HAP-1 (cell line): ENCODE data around the gene TRIP13.

Source experiments
- DNase-seq, 2 experiments: peaks; one replicate each; pipeline ENCODE4 v3.0.0-alpha.2; 2016 to 2020; ENCODE audit warnings: low spot score in 2 of 2
- H3K27me3 ChIP-seq: fragments of 250-450 bp; sonication (Bioruptor Pico); 2 replicates; pipeline ENCODE4 v1.5.1; 2020; ENCODE audit warnings: low read depth, mild to moderate bottlenecking, moderate library complexity
- H3K36me3 ChIP-seq: fragments of 250-450 bp; sonication (Bioruptor Pico); replicated peaks from 2 replicates; pipeline ENCODE4 v1.5.1; 2020; ENCODE audit warnings: mild to moderate bottlenecking
- H3K4me1 ChIP-seq: fragments of 250-450 bp; sonication (Bioruptor Pico); 2 replicates; pipeline ENCODE4 v1.5.1; 2020; ENCODE audit warnings: mild to moderate bottlenecking
- H3K4me3 ChIP-seq: fragments of 250-450 bp; sonication (Bioruptor Pico); 2 replicates; pipeline ENCODE4 v1.5.1; 2020; ENCODE audit warnings: mild to moderate bottlenecking, moderate library complexity
- H3K9me3 ChIP-seq: fragments of 250-450 bp; sonication (Bioruptor Pico); 2 replicates; pipeline ENCODE4 v1.5.1; 2020; ENCODE audit warnings: mild to moderate bottlenecking, moderate library complexity
- in situ Hi-C: fragments of 300-500 bp; cut with MboI; formaldehyde crosslinking; loops from 3 replicates; pipeline ENCODE4 v1.14.3; 2020; ENCODE audit warnings: low sequenced_read_pairs, inconsistent platforms, mixed read lengths

The TRIP13 gene

GRCh38 chr5:886036-886435 lies 6.6 kb upstream of the TRIP13 start:
- Histone ChIP-seq H3K4me3 (no peak overlapping the region), H3K36me3 (peaks cover 96% of the 10 kb centered on the region), H3K27me3 (no peaks in the 10 kb centered on the region), H3K4me1 (peaks cover 2% of the 10 kb centered on the region; the same call in 1 of the 2 replicates), H3K9me3 (no peaks in the 10 kb centered on the region)
- DNase-seq, result no peak
- in situ Hi-C loops, result no loop called here

DNA sequence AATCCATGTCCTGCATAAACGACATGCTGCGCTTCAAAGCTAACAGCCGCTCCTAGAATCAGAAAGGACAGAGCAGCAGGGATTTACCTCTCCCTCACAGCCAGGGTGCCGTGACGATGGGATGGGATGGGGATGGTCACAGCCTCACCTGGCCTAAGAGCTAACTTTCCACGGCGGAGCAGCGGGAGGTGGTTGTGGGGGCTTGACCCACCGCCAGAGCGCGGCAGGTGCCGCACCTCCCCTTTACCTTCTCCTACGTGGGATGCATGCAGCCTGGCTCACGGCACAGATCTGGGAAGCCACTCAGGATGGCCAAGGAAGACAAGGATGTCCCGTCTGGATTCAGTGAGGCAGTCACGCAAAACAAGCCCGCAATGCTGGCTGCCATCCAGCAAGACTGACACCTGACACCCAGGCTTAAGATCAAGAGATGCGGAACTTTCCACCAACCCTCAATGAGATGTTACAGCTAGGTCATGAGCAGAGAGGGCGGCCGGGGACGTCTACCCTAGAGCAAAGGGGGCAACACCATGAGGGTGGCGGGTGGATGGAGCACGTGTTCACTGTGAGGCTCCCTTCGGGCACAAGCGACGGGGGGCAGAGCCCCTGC lies 5.9 kb upstream of the TRIP13 start:
- no peaks in the 10 kb centered on the region for H3K9me3 ChIP-seq
- H3K4me3 ChIP-seq, result no peak overlapping the region
- no peak for DNase-seq
- in situ Hi-C loops, result no loop called here
- H3K4me1 ChIP-seq, result peaks cover 2% of the 10 kb centered on the region; the same call in 1 of the 2 replicates
- no peaks in the 10 kb centered on the region for H3K27me3 ChIP-seq
- H3K36me3 ChIP-seq, result peaks cover 91% of the 10 kb centered on the region

GRCh38 chr5:887947-888637 lies 4.6 kb upstream of the TRIP13 start:
- in situ Hi-C loops, result no loop called here
- Histone ChIP-seq H3K9me3 (no peaks in the 10 kb centered on the region), H3K36me3 (peaks cover 83% of the 10 kb centered on the region)

DNA sequence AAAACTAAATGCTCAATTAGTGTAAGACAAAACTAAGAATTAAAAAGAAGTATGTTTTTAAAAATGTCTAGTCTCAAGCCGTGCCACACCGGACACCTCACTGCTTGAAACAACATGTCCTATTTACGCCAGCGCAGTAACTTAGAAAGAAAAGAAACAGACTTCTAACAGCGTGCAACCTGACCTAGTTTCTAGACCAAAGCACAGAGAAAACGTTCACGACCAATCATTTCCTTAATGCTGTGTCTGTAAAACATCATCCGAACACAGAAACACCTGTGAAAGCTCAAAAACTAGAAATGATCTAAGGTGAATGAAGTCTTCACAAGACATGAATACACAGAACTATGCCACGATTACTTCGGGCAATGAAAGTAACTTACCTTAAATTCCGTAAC lies 4.0 kb upstream of the TRIP13 start:
- peaks cover 81% of the 10 kb centered on the region for H3K36me3 ChIP-seq
- in situ Hi-C loops, result no loop called here
- no peaks in the 10 kb centered on the region for H3K27me3 ChIP-seq
- no peaks in the 10 kb centered on the region for H3K9me3 ChIP-seq
- no peak overlapping the region for H3K4me3 ChIP-seq
- no peak for DNase-seq
- peaks cover 2% of the 10 kb centered on the region; the same call in 1 of the 2 replicates for H3K4me1 ChIP-seq

More at GRCh38 chr5:887947-888637, 4.6 kb upstream of the TRIP13 start:
- no peak for DNase-seq
- Histone ChIP-seq H3K27me3 (no peaks in the 10 kb centered on the region), H3K4me1 (peaks cover 2% of the 10 kb centered on the region; the same call in 1 of the 2 replicates), H3K4me3 (no peak overlapping the region)

GRCh38 chr5:889075-889710 lies 3.5 kb upstream of the TRIP13 start:
- DNase-seq, result no peak
- H3K4me3 ChIP-seq, result no peak overlapping the region
- no peaks in the 10 kb centered on the region for H3K27me3 ChIP-seq
- in situ Hi-C loops, result no loop called here
- H3K9me3 ChIP-seq, result no peaks in the 10 kb centered on the region
- H3K36me3 ChIP-seq, result peaks cover 81% of the 10 kb centered on the region
- H3K4me1 ChIP-seq, result peaks cover 7% of the 10 kb centered on the region

DNA sequence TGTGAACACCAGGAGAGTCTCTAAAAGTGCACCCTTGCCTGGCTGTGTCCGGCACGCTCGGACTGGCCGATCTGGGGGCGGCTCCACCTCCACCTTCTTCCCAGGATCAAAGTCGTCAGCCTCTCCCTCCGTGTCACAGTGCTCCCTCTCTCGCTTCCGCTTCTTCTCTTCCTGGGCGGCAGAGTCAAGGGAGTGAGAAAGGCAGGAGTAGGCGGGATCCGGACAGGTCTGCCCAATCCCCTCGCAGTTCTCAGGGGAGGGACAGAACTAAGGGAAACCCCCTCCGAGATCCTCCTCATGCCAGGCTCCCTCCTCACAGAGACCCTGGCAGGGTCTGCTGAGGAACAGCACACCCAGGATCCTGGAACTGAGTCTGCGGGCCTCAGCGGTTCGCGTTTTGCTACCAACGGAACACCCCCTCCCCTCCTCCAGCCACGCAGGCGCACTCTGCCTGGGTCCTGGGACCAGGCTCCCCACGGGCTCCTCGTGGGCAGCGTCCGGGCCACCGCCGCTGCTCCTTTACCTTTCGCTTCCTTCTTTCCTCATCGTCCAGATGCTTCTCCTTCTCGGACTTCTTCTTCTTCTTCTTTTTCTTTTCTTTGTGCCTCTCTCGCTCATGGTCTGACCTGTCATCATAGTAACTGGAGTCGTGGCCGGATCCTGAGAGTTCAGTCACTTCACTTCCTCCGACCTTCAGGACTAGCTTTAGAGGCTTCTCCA lies 1.4 kb upstream of the TRIP13 start:
- Histone ChIP-seq H3K4me3 (peak overlapping the region; percentile 80), H3K27me3 (no peaks in the 10 kb centered on the region), H3K36me3 (peaks cover 81% of the 10 kb centered on the region), H3K9me3 (no peaks in the 10 kb centered on the region), H3K4me1 (peaks cover 7% of the 10 kb centered on the region)
- DNase-seq, result peak; percentile 76 to 82
- in situ Hi-C loops, result loop anchor here (10.0 kb wide), 1 partner anchor 216 kb away; no protein-coding TSS in a partner anchor

- DNase-seq, result peak; percentile 4 to 25
- in situ Hi-C loops, result loop anchor here (10.0 kb wide), 1 partner anchor 217 kb away; no protein-coding TSS in a partner anchor
- no peaks in the 10 kb centered on the region for H3K27me3 ChIP-seq
- H3K9me3 ChIP-seq, result no peaks in the 10 kb centered on the region
- H3K4me1 ChIP-seq, result peaks cover 7% of the 10 kb centered on the region
- H3K36me3 ChIP-seq, result peaks cover 81% of the 10 kb centered on the region
- peak overlapping the region; percentile 80 for H3K4me3 ChIP-seq
Observed at GRCh38 chr5:891837-892393, 769 bp upstream of the TRIP13 start.

GRCh38 chr5:893137-893506 lies 438 bp downstream of the TRIP13 start:
- DNase-seq, result peak in 1 of 2 experiments; percentile 20
- Histone ChIP-seq H3K27me3 (no peaks in the 10 kb centered on the region), H3K36me3 (peaks cover 69% of the 10 kb centered on the region), H3K4me3 (peak overlapping the region; percentile 80), H3K4me1 (peaks cover 7% of the 10 kb centered on the region), H3K9me3 (no peaks in the 10 kb centered on the region)
- in situ Hi-C loops, result loop anchor here (10.0 kb wide), 1 partner anchor 218 kb away; no protein-coding TSS in a partner anchor

DNA sequence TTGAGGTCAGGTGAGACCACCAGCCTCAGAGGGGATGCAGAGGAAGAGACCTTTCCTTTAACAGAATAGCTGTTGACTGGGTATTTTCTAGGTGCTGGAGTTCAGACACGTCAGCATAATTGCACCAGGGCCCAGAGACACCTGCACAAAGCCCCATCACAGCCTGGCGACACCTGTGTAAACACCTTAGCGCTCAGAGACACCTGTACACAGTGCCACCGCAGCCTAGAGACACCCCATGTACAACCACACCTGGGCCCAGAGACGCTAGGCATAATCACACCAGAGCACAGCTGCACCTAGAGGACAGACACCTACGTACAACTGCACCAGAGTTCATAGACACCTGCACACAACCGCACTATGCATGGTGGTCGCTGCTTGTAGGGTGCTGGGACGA lies 1.0 kb downstream of the TRIP13 start:
- Histone ChIP-seq H3K36me3 (peaks cover 63% of the 10 kb centered on the region), H3K4me3 (peak overlapping the region; percentile 80), H3K9me3 (no peaks in the 10 kb centered on the region), H3K4me1 (peaks cover 7% of the 10 kb centered on the region), H3K27me3 (no peaks in the 10 kb centered on the region)
- no peak for DNase-seq
- in situ Hi-C loops, result loop anchor here (10.0 kb wide), 1 partner anchor 219 kb away; no protein-coding TSS in a partner anchor

DNA sequence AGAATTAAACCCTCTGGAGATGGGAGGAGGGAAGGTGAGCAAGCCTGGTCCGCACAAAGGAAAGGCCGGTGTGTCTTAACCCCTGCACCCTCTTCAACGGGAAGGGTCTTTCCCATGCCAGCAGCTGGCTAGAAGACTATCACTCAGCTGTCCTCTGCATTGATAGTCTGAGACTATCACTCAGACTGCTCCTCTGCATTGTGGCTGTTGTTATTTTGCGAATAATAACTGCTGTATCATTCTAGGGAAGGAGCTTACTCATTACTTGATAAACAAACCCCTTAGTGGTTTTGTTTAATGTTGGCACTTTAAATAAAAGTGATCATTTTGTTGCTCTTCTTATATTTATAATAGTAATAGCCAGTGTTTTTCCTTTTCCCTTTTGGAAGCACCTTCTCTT lies 8.1 kb downstream of the TRIP13 start:
- Histone ChIP-seq H3K4me3 (no peak overlapping the region), H3K9me3 (no peaks in the 10 kb centered on the region), H3K36me3 (peaks cover 69% of the 10 kb centered on the region), H3K27me3 (no peaks in the 10 kb centered on the region), H3K4me1 (no peaks in the 10 kb centered on the region)
- DNase-seq, result no peak
- in situ Hi-C loops, result no loop called here

- Histone ChIP-seq H3K9me3 (no peaks in the 10 kb centered on the region), H3K36me3 (peaks cover 66% of the 10 kb centered on the region), H3K4me1 (no peaks in the 10 kb centered on the region), H3K27me3 (no peaks in the 10 kb centered on the region), H3K4me3 (no peak overlapping the region)
- in situ Hi-C loops, result no loop called here
- DNase-seq, result no peak
Observed at GRCh38 chr5:902129-902916, 9.6 kb downstream of the TRIP13 start.

DNA sequence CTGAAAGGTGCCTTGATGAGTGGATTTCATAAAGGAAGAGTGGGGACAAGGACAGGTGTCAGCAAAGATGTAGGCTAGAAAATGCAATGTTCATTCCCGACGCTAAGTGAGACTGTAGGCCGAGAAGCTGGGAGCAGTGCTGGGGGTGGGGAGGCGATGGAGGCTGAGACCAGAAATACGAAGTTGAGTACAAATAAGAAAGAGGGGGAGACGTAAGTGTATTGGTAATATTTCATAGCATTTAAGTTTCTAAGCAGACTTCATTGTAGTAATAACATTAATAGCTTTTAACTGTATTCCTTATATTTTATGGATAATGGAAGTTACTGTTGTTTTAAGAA lies 11.0 kb downstream of the TRIP13 start:
- Histone ChIP-seq H3K4me3 (no peak overlapping the region), H3K27me3 (no peaks in the 10 kb centered on the region), H3K4me1 (no peaks in the 10 kb centered on the region), H3K9me3 (no peaks in the 10 kb centered on the region), H3K36me3 (peaks cover 80% of the 10 kb centered on the region)
- in situ Hi-C loops, result no loop called here
- no peak for DNase-seq

DNA sequence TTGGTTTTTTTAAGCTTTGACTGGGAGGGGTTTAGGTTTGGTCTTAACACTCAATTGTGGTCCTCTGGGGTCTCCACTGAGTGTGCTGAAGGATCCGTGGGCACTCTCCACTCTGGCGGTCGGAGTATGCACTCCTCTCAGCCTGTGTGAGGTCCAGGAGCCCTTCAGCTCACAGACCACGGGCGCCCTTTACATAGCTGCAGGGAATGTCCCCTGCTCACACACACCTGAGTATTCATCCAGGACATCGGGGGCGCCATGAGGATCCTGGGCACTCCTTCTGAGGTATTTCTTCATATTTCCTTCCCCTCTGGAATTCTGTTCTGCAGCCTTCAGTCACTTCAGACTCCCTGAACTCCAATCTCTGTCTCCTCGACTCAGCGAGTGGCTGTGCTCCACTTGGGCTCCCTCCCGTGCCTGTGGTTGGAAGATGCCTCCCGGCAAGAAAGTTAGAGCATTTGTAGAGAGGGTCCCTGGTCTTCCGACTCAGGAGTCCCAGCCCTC lies 12.5 kb downstream of the TRIP13 start:
- H3K36me3 ChIP-seq, result peaks cover 90% of the 10 kb centered on the region
- in situ Hi-C loops, result no loop called here
- no peaks in the 10 kb centered on the region for H3K4me1 ChIP-seq
- no peak overlapping the region for H3K4me3 ChIP-seq
- no peaks in the 10 kb centered on the region for H3K27me3 ChIP-seq
- no peak for DNase-seq
- H3K9me3 ChIP-seq, result no peaks in the 10 kb centered on the region
